ENCODE data around the gene GTF2F2.

The GTF2F2 gene

GRCh38 chr13:45316338-45316737, 196.0 kb downstream of the GTF2F2 start:
- TF ChIP-seq ZFX (IDR thresholded peaks at IDR 0.05) (no peak), CTCF (conservative IDR thresholded peaks at IDR 0.05) (no peak)
- H3K27ac ChIP-seq: no peak overlapping the region

GRCh38 chr13:45316996-45317395, 196.7 kb downstream of the GTF2F2 start:
- no peak for TF ChIP-seq ZFX (IDR thresholded peaks at IDR 0.05)
- no peak for TF ChIP-seq CTCF (conservative IDR thresholded peaks at IDR 0.05)
- H3K27ac ChIP-seq: no peak overlapping the region

- H3K27ac ChIP-seq: no peak overlapping the region
- TF ChIP-seq CTCF (conservative IDR thresholded peaks at IDR 0.05): no peak
- no peak for TF ChIP-seq ZFX (IDR thresholded peaks at IDR 0.05)
Observed at GRCh38 chr13:45320876-45321629, 200.7 kb downstream of the GTF2F2 start.

- no peak for TF ChIP-seq ZFX (IDR thresholded peaks at IDR 0.05)
- TF ChIP-seq CTCF (conservative IDR thresholded peaks at IDR 0.05): no peak
- H3K27ac ChIP-seq: no peak overlapping the region
Observed at GRCh38 chr13:45325806-45326205, 205.5 kb downstream of the GTF2F2 start.

- no peak for TF ChIP-seq CTCF (conservative IDR thresholded peaks at IDR 0.05)
Observed at GRCh38 chr13:45327253-45327955, 207.1 kb downstream of the GTF2F2 start.

GRCh38 chr13:45328661-45329111, 208.4 kb downstream of the GTF2F2 start:
- TF ChIP-seq ZFX (IDR thresholded peaks at IDR 0.05): no peak
- TF ChIP-seq CTCF (conservative IDR thresholded peaks at IDR 0.05): no peak
- H3K27ac ChIP-seq: no peak overlapping the region

More at GRCh38 chr13:45327253-45327955, 207.1 kb downstream of the GTF2F2 start:
- no peak overlapping the region for H3K27ac ChIP-seq

GRCh38 chr13:45331123-45331619, 210.9 kb downstream of the GTF2F2 start:
- no peak for TF ChIP-seq ZFX (IDR thresholded peaks at IDR 0.05)
- TF ChIP-seq CTCF (conservative IDR thresholded peaks at IDR 0.05): no peak
- no peak overlapping the region for H3K27ac ChIP-seq

Data from C4-2B (cell line).